HTR-8/SVneo (cell line): ENCODE measurements around the gene MIPOL1.
"Not testable (repeated sequence)": the region's sequence is repeated elsewhere in the genome, so short reads cannot be mapped to it uniquely, and the experiment has no call there.

Experiments used
- DNase-seq: peaks from one replicate; pipeline ENCODE4 v3.0.0; 2011; ENCODE audit warnings: low spot score, mixed read lengths; ENCODE audit not compliant: insufficient read length
- FAIRE-seq: peaks from 2 replicates; lab custom pipeline; 2011; peaks lifted over from hg19 to GRCh38; lab: Jason Lieb, UNC

Gene MIPOL1

DNA sequence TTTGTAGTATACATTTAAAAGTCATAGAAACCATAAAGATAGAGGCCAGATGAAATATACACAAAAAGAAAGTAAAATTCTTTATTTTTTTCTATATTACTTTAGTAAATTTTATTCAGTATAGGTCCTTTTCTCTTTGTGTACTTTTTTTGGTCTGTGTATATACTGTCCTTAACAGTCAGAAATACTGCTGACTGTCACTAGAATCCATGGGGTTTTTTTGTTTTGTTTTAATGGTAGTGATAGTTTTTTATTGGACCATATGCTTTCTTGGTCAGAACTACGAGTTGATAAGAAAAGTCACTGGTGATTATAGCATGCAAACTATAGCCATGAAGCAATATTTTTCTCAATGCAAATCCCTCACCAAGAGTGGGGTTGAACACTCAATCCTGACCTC is 231.9 kb downstream of the MIPOL1 start:
- FAIRE-seq (no peak), DNase-seq (no peak)

DNA sequence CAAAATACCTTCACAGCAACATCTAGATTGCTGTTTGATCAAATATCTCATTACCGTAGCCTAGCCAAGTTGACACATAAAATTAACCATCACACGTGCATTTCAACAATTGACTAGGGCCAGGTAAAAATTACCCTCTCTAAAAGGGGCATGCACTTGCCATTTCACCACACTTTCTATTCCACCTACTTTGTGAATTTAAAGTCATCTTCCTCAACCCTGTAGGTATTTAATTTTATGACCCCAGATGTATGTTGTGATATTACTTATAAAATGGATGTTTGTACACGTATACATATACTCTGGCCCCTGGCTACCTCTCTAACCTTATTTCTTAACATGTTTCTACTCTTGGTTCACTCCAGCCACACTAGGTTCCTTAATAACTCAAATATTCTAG is 237.1 kb downstream of the MIPOL1 start:
- no peak for DNase-seq
- FAIRE-seq: no peak

GRCh38 chr14:37436519-37436918 is 238.8 kb downstream of the MIPOL1 start:
- DNase-seq (no peak), FAIRE-seq (no peak)

- DNase-seq: no peak
- FAIRE-seq: no peak
Observed at GRCh38 chr14:37437490-37437889, 239.8 kb downstream of the MIPOL1 start.

- FAIRE-seq (no peak), DNase-seq (no peak)
Observed at GRCh38 chr14:37438444-37438843, 240.7 kb downstream of the MIPOL1 start.

DNA sequence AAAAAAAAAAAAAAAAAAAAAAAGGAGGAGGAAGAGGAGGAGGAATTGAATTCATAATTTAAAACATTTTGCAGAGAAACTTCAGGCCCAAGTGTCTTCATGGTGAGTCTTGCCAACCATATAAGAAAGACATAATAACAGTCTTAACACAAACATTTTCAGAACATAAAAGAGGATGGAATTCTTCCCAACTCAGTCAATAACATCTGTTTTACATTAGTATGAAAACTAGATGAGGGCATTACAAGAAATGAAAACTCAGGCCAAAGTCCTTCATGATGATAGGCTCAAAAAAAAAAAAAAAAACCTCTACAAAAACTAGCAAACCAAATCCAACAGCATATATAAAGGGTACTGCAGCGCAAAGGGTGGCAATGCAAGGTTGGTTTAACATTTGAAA is 245.7 kb downstream of the MIPOL1 start:
- FAIRE-seq: no peak
- no peak for DNase-seq

- DNase-seq (no peak), FAIRE-seq (no peak)
Observed at GRCh38 chr14:37447883-37448391, 250.2 kb downstream of the MIPOL1 start.

DNA sequence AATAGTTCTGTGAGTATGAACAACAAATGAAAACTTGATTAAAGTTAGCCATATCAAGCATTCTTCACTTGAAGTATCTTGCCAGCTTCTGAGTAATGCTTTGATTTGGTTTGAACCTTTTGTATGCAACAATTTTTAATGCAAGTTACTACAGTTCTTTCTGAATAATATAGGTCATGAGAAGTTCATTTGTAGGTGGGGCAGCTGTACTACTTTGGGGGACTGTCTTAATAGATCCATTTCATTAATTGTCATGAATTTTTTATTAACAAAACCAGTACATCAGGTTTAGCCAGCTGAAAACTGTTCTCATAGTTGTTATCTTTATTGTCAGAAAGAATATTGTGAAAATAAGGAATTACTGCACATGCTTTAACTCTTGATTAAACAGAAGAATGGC is 254.6 kb downstream of the MIPOL1 start:
- no peak for DNase-seq
- FAIRE-seq: no peak

- FAIRE-seq (peak; percentile 13), DNase-seq (no peak)
Observed at GRCh38 chr14:37453985-37454384, 256.2 kb downstream of the MIPOL1 start.

- DNase-seq (no peak), FAIRE-seq (no peak)
Observed at GRCh38 chr14:37457334-37457733, 259.6 kb downstream of the MIPOL1 start.

DNA sequence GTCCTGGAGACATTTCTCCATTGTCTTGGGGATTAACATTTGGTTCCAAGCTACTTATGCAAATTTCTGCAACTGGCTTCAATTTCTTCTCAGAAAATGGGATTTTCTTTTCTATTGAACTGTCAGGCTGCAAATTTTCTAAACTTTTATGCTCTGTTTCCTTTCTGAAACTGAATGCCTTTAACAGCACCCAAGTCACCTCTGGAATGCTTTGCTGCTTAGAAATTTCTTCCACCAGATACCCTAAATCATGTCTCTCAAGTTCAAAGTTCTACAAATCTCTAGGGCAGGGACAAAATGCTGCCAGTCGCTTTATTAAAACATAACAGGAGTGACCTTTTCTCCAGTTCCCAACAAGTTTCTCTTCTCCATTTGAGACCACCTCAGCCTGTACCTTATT is 264.7 kb downstream of the MIPOL1 start:
- not testable (repeated sequence) for DNase-seq, FAIRE-seq

GRCh38 chr14:37464192-37464858 is 266.6 kb downstream of the MIPOL1 start:
- no peak for DNase-seq
- no peak for FAIRE-seq

DNA sequence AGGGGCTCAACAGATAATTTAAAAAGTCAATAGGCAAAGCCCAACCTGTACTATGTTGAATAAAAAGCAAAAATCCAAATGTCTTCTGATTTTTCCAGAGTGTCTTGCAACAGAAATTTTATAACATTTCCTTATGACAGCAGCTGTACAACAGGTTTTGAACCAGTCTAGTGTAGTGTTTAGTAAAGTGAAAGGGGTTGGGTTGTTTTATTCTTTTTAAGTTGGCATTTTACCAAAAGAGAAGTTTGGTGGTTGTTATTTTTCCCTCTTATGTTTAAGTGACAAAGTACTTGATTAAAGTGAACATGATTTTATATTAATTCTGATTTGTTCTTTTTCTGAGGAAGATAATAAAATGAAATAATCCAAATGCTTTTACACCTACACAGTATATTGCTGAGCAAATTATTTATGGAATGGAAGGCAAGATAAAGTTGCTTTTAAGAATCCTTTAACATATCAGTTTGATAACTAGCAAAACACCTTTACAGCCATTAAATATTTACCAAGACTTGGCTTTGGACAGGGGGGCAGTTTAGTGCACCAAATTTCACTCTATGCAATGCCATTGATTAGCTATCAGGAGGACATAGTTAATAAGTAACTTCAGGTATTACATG is 268.4 kb downstream of the MIPOL1 start:
- FAIRE-seq (no peak), DNase-seq (no peak)

DNA sequence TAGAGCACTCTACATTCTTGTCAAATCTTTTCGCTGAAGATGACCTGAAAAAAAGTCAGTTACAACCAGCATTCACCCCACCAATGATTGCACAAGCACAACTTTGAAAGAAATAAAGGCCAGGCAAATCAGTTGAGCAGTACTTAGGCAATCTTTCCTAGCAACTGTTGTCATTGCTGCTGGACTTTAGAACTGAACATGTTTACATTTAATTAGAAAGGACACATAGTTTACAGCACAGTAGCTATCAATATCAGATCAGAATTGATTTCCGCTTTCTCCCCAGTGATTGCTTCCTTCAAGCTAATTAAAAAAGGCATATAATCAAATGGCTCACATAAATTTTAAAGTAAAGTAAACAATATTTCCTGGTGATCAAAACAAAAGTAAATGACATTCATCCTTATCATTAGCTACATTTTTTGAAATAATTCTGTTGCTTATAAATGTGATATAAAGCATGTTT is 268.9 kb downstream of the MIPOL1 start:
- FAIRE-seq: no peak
- no peak for DNase-seq

- FAIRE-seq: no peak
- DNase-seq: no peak
Observed at GRCh38 chr14:37469650-37470049, 271.9 kb downstream of the MIPOL1 start.

GRCh38 chr14:37470251-37470650 is 272.5 kb downstream of the MIPOL1 start:
- DNase-seq (no peak), FAIRE-seq (no peak)

GRCh38 chr14:37472906-37473305 is 275.2 kb downstream of the MIPOL1 start:
- DNase-seq (no peak), FAIRE-seq (no peak)

DNA sequence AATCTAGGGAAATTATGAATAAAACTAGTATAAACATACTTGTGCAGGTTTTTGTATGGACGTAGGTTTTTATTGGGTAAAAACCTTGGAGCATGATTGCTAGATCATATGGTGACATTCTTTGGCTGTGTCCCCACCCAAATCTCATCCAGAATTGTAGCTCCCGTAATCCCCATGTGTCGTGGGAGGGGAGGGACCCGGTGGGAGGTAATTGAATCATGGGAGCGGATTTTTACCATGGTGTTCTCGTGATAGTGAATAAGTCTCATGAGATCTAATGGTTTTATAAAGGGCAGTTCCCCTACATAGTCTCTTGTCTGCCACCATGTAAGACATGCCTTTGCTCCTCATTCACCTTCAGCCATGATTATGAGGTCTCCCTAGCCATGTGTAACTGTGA is 276.5 kb downstream of the MIPOL1 start:
- no peak for DNase-seq
- FAIRE-seq: no peak

DNA sequence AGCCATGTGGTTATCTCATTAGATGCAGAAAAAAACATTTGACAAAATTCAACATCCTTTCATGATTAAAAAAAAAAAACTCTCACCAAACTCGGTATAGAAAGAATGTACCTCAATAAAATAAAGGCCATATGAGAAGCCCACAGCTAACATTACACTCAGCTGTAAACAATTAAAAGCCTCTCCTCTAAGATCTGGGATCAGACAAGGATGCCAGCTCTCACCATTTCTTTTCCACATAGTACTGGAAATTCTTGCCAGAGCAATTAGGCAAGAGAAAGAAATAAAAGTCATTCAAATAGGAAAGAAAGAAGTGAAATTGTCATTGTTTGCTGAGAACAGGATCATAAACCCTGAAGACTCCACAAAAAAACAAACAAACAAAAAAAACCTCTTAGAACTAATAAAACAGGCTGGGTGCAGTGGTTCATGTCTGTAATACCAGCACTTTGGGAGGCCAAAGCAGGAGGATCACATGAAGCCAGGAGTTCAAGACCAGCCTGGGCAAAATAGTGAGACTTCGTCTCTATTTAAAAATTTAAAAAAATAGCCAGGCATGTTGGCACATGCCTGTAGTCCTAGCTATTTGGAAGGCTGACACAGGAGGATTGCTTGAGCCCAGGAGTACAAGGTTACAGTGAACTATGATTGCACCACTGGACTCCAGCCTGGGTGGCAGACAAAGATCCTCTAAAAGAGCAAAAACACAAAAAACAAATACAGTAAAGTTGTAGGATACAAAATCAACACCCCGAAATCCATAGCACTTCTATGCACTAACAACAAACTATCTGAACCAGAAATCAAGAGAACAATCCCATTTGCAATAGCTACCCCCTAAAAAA is 282.9 kb downstream of the MIPOL1 start:
- DNase-seq: no peak
- FAIRE-seq: no peak

GRCh38 chr14:37482428-37482827 is 284.7 kb downstream of the MIPOL1 start:
- DNase-seq: no peak
- FAIRE-seq: no peak

- no peak for FAIRE-seq
- no peak for DNase-seq
Observed at GRCh38 chr14:37483672-37484071, 285.9 kb downstream of the MIPOL1 start.
